ENCODE measurements around the gene GRIN2A.

- no peak for TF ChIP-seq CTCF (IDR thresholded peaks at IDR 0.05)
- TF ChIP-seq POLR2A (IDR thresholded peaks at IDR 0.05) = no peak
- TF ChIP-seq EP300 (IDR thresholded peaks at IDR 0.05) = no peak
Observed at GRCh38 chr16:9904526-9904925, 277.7 kb downstream of the GRIN2A start.

Data from gastroesophageal sphincter (tissue), 3 donors.